GM10266 (cell line): Measurements from ENCODE around the gene EYA2.

Experiments used
- DNase-seq: peaks from one replicate; pipeline ENCODE4 v3.0.0; 2012; ENCODE audit errors: extremely low spot score
- TF ChIP-seq, protein P1 (sequence below): IDR thresholded peaks from 2 replicates; pipeline ENCODE4 v1.5.1; 2012; ENCODE audit warnings: mild to moderate bottlenecking, low read depth; ENCODE audit not compliant: control insufficient read depth, insufficient read depth; ENCODE audit errors: missing control alignments

EYA2 gene

DNA sequence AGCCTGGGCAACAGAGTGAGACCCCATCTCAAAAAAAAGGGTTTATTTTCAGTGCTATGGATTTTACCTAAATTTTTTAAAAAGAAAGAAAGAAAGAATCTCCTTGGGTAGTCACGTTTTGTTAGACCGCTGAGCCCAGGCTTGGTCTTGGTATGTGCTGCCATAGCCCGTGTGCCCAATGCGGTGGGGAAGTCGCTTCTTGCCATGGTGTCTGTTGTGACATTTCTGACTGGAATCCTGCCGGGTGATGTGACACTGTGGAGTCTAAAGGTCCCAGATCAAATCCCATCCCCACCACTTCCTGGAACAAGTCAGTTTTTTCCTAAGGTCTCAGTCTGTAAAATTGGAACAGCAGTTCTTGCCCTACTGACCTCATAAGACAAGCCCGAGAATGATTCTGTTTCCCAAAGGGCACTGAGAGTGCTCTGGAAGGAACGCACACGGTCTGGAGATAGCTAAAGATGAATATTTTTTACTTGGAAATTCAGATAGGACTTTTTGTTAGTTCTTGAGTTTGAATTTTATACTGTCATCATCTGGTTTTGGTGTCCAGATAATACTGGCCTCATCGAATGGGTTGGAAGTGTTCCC, 225.8 kb downstream of the EYA2 start:
- TF ChIP-seq, protein P1, sequence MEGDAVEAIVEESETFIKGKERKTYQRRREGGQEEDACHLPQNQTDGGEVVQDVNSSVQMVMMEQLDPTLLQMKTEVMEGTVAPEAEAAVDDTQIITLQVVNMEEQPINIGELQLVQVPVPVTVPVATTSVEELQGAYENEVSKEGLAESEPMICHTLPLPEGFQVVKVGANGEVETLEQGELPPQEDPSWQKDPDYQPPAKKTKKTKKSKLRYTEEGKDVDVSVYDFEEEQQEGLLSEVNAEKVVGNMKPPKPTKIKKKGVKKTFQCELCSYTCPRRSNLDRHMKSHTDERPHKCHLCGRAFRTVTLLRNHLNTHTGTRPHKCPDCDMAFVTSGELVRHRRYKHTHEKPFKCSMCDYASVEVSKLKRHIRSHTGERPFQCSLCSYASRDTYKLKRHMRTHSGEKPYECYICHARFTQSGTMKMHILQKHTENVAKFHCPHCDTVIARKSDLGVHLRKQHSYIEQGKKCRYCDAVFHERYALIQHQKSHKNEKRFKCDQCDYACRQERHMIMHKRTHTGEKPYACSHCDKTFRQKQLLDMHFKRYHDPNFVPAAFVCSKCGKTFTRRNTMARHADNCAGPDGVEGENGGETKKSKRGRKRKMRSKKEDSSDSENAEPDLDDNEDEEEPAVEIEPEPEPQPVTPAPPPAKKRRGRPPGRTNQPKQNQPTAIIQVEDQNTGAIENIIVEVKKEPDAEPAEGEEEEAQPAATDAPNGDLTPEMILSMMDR = no peak
- DNase-seq = no peak

DNA sequence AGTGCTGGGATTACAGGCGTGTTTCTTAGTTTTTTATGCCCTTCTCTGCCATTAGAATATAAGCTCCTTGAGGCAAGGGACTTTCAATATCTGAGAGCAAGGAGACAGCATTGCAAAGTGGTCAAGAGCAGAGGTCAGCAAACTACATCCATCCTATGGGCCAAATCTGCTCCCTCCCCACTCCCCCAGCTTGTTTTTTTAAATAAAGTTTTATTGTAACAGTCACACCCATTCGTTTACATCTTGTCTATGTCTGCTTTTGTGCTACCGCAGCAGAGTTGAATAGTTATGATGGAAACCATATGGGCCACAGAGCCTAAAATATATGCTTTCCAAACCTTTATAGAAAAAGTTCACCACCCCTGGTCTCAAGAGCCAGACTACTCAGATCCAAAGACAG, 227.9 kb downstream of the EYA2 start:
- DNase-seq = no peak
- TF ChIP-seq, protein P1 = no peak

- DNase-seq = no peak
- TF ChIP-seq, protein P1 = no peak
Measured at GRCh38 chr20:47124181-47124717, 229.6 kb downstream of the EYA2 start.

DNA sequence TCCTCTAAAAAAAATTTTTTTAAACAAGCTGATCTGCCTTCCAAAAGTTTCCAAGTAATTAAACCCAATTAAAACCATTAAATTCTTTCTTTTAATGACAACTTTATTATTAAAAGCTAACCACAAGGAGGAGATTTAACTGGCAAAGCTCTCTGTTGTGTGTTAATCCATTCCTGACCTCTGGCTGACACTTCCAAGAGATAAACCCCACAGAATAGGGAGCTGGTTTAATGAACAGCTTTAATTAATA, 230.8 kb downstream of the EYA2 start:
- TF ChIP-seq, protein P1 = no peak
- no peak for DNase-seq

GRCh38 chr20:47125758-47126591, 231.3 kb downstream of the EYA2 start:
- TF ChIP-seq, protein P1 = no peak
- no peak for DNase-seq

- DNase-seq = no peak
- TF ChIP-seq, protein P1 = no peak
Measured at GRCh38 chr20:47126709-47127108, 232.1 kb downstream of the EYA2 start.

DNA sequence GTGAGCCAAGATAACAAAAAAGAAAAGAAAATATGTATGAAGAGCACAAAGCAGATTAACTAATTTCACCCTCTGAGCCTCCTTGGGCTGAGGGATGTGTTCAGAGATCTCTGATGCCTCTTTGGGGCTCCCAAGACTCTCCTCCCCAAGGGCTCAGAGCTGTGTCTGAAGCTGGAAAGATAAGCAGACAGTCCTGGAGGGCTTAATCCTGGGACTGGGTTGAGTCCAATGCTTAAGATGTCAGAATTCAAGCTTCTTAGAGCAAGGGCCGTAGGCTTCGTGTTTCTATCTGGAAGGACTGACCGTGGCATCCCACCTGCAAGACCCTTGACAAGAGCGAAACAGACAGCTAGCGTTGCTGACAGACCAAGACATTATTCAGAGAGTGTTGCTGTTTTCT, 232.9 kb downstream of the EYA2 start:
- no peak for DNase-seq

More for the DNA sequence above, 232.9 kb downstream of the EYA2 start:
- TF ChIP-seq, protein P1 = no peak
